GM19238 (cell line): Measurements from ENCODE around the gene RNLS.

Experiments
- DNase-seq: peaks from one replicate; pipeline ENCODE4 v3.0.0; 2011; ENCODE audit warnings: low spot score; ENCODE audit not compliant: insufficient read length

Gene RNLS

GRCh38 chr10:88482220-88482619 is 100.9 kb downstream of the RNLS start:
- no peak for DNase-seq

- no peak for DNase-seq
Observed at GRCh38 chr10:88478256-88478655, 104.9 kb downstream of the RNLS start.

- DNase-seq: no peak
Observed at GRCh38 chr10:88477343-88478085, 105.6 kb downstream of the RNLS start.

DNA sequence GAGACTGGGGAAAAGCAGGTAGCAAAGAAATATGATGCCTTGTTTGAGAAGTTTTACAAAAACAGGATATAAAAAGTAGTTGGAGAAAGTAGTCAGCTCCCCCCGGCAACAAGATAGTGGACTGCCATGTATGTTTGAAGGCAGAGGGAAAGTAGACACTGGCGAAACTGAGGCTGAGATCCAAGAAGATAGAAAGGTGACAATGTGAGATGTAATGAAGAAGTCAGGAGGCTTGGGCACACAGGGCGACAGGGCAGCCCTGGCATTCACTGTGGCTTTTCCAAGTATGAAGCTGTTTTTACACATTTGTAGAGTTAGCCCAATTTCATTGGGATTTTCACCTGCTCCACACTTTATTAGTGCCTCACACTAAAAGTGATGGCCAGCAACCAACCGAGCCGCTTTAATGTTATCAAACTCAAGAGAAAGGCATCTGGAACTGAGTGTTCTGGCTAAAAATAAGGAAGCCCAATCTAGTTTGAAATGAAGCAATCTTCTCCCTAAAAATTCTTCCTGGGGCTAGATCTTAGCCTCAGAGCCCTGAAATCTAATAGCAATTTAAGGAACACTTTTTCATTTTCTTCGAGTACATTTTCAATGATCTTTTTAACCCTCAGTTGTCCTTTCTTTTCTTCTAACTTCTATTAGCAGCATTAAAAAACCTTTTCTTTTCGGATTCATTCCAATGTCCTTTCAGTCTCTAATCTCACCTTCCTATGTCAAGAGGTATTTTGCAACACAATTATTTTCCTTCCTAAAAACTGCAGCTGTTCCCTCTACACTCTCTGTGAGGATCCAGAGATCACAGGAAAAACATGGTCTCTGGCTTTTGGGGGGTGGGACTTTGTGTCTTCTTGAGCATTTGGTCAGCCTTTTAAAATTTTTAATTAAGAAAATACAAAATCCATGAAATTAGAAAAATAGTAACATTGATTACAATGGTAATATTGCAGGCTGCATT is 108.0 kb downstream of the RNLS start:
- DNase-seq: no peak

- DNase-seq: no peak
Observed at GRCh38 chr10:88473989-88474883, 108.9 kb downstream of the RNLS start.

- DNase-seq: no peak
Observed at GRCh38 chr10:88472540-88472939, 110.6 kb downstream of the RNLS start.

DNA sequence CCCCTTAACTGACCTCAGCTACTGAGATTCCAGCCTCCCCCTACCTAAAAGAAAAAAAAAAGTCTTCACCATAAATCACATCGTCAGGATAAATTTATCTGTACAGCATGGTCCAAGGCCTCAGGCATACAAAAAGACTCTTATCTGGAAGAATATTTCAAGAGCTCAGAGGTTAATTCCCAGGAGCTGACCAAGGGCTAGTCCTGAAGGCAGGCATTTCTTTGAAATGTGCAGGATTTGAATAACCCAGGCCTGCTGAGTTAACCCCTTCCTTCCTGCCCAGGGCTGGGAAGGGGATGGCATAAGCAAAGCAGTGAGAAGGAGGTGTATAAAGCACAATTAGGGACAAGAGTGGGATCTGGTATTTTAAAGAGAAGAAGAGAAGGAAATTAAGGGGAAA is 111.2 kb downstream of the RNLS start:
- DNase-seq: no peak

DNA sequence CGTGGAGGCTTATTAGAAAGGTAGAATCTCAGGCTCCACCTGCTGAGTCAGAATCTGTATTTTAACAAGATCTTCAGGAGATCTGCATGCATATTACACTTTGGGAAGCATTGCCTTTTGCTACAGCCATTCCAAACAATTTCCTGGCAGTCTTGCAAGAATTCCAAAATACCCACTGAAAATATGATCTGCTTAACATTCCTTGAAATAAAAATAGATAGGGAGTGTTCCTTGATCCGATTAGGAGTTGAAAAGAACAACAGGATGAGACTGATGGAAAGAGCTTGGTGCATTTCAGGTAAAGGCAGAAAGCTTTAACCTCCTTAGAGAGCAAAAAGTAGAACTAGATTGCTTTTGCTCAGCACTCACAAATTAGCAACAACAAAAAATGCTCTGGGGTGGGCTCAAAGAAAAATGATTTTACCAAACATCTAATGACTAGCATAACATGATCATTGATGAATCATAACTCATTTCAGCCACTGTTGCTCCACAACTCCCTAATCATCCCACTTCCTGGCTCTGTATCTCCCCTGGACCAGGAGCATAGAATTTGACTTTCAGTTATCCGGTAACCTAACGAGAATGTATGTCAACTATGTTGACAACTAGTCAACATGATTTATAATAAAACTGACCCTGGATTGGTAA is 115.2 kb downstream of the RNLS start:
- no peak for DNase-seq

- DNase-seq: no peak
Observed at GRCh38 chr10:88466786-88467185, 116.3 kb downstream of the RNLS start.

GRCh38 chr10:88465765-88466164 is 117.4 kb downstream of the RNLS start:
- no peak for DNase-seq

GRCh38 chr10:88463811-88464210 is 119.3 kb downstream of the RNLS start:
- no peak for DNase-seq

DNA sequence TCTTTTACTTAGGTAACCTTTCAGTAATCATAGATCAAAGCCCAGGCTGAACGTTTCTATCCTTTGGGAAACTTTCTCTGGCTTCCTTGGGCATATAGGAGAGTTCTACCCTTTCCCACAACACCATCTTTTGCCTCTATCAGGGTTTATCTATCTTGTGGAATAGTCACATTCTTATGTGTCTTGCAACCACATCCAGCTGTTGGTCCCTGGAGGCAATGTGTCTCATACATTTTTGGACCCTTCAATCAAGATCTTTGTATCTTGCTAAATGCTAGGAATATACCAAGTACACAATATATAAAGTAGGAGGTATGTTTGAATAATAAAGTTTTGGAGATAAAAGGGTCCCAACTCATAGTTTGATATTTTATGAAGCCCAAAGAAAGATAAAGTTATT is 121.7 kb downstream of the RNLS start:
- no peak for DNase-seq

DNA sequence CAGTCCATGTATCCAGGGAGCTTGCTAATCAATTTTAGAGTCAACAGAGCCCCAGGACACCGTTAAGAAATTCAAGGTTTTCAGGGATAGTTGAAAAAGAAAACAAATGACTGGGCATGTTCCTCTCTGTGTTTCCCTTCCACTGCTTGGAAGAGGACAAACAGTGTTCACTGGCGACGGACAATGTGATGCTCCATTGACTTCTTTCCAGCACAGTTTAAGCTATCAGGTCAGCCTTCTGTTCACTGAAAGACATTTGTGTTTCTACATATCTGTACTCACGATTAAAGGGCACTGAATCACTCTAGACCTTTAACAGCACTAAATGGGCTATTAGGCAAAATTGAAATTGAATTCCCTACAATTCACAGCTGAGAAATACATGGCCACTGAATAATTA is 123.6 kb downstream of the RNLS start:
- no peak for DNase-seq

DNA sequence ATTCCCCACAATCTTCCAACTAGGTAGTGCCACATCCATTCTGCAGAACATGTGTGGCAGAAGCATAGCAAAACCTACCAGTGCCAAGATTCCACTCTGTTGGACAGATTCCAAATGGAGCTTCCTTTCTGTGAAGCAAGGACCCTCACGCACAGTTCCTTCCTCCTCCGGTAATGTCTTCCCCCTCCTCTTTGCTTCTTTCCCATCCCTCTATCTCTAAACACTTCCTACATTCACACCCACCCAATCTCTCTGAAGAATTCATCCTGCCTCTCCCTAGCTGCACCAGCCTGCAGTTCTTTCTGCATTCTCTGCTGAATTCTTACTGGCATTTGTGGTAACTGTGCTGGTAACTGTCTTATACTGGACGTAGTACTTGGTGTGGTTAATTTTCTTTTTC is 124.9 kb downstream of the RNLS start:
- DNase-seq: no peak

DNA sequence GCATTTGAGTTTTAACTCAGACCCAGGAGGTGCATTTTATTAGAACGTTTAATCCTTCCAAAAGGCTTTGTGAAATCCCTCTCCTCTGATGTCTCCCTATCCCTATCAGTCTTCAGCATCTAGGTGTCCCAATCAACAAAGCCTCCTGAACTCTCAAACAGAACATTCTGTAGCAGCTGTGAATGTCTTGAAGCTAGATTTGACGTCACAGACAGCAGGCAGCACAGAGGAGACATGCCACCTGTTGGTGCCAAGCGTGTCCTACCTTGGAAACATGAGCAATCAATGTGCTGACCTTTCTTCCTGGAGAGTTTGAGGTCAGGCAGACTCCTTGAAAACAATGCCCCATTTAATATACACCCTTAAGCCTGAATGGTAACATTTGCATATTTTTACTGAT is 125.5 kb downstream of the RNLS start:
- no peak for DNase-seq

DNA sequence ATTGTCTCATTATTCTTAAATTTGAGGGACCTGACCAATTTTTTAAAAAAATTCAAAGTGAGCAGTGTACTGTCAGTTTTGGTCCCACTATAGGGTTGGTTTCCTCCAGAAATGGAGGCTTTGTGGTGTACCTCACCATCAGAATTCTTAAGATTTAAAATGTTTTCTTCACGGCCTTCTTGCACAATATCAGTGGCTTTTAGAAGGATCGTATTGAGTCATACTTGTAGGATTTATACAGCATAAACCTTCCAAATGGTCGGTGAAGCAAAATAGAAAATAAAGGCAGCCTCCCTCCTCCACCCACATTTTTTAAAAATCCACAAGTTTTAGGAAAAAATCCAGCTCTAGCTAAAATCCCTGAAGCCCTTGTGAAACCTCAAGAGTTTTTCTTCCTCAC is 126.4 kb downstream of the RNLS start:
- DNase-seq: no peak

- DNase-seq: no peak
Observed at GRCh38 chr10:88455831-88456230, 127.3 kb downstream of the RNLS start.

GRCh38 chr10:88450201-88450600 is 132.9 kb downstream of the RNLS start:
- no peak for DNase-seq

- DNase-seq: no peak
Observed at GRCh38 chr10:88442716-88443115, 140.4 kb downstream of the RNLS start.

DNA sequence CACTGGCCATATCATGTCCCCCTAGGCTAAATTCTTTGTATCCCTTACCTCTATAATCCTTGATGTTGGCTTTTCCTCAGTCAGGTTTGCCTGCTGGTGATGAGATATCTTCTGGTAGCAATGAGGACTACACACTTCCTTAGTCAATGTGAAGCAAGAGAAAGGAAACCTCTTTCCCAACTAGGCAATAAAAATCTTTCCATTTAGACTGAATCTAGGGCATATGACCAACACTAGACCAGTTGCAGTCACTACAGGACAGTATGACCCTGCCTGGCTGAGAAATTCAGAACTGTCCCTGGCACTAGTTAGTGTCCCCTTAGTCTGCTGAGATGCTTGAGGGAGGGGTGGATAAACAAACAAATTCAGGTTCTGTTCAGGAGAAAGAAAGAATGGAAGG is 142.6 kb downstream of the RNLS start:
- no peak for DNase-seq

DNA sequence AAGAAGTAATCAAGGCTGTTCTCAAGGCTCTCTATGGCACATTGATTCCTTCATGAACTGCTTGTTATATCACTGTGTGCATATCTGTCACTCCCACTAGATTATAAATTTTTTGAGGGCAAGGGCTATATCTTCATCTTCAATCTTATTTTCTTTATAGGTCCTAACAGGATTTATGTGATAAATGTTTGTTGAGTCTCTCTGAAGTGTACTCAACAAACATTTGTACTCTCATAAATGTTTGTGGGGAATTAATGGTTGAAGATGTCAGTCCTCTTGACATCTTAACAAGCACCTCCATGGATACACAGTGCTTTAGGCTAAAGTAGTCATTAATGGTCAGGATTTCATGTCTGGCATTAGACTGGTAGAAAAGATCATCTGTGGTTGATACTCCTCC is 143.2 kb downstream of the RNLS start:
- no peak for DNase-seq
